NCI-H2107 treated with DMSO at 0.1 percent for 48 hours (cell line): ENCODE measurements around the gene GABRR3.
A peak's percentile ranks its signal among the peaks of the same experiment; 100 is the strongest.
"Not testable (repeated sequence)": the region's sequence is repeated elsewhere in the genome, so short reads cannot be mapped to it uniquely, and the experiment has no call there.

Experiments
- DNase-seq: peaks from one replicate; lab custom pipeline; 2025; ENCODE audit not compliant: unreplicated experiment; lab: John Stamatoyannopoulos, UW

GABRR3 gene

DNA sequence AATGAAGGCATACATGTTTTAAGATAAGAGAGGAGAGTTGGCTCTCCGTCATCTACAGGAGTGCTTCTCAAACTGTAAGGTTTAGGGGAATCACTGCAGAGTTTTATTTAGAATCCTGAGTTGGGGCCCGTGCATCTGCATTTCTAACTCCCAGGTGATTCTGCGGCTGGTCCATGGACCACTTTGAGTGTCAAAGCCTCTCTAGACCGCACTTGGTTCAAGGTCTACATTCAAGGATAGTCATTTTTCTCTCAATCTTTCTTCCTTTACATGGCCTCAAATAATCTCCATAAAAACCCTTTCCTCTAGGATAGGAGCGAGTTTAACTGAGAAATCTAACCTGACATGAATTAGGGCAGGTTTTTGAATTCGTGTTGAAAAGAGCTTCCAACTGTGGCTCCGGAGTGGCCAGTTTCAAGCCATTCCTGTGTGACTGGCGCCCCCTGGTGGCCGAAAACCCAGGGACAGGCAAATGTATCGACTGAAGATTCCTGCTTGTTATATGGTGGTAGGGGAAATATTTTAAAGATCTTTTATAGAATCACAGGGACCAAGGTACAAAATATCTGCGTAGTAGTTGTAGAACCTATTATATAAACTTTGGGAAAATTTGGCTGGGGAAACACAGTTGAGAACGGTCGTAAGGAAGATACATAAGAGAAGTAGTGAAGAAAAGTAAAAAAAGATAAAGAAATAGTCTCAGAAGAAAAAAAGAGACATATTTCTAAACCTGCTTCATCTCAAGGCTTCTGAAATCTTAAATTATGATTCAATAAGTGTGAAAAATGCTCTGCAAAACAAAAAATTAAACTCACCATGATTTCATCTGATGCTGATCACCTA lies 11.9 kb downstream of the GABRR3 start:
- DNase-seq: peak; percentile 56

DNA sequence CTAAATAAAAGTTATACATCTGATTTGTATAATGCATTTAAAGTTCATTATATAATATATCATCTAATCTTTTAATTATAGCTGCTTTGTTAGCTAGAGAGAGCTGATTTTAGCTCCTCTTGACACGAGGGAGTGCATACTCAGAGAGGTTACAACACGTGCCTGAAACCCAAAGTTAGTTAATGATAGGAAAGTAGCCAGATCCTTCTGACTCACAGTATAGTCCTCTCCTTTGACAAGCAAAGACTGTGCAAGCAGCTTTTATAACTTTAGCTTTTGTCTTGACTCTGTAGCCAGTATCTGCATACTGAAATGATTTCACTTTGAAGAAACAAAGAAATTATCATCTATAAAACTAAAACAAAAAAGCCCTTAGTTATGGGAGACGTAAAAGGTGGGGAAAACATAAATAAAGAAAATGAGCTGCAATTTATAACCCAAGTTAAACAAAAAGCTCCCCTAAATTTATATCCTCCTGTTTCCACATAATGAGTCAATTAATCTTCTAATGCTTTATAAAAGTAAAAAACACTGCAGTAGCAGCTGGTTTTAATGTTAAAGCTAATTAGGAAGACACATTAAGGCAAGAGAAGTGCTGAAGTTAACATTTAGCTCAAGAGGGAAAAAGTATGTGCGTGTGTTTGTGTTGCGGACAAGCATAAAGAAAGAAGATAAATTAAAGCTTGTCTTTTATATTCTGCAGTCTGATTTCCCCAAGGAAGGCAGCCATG lies 13.1 kb downstream of the GABRR3 start:
- no peak for DNase-seq

DNA sequence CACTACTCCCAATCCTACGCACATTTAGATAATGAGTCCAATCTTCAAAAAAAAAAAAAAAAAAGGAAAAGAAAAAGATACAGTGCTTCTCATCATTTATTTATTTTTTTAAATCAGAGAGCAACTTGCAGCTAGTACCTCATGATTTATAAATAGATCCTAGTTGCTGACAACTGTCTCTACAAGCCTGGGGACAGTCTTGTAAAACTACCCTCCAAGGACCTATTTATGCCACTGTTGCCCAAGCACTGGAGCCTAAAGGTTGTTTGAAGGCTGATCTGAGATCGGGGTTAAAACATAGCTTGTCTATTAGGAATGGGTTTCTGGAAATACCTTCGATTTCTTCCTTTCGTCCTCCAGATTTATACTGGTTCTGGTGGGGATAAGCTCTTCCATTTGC lies 14.7 kb downstream of the GABRR3 start:
- DNase-seq: no peak

- DNase-seq: no peak
These were observed 16.8 kb downstream of the GABRR3 start for GRCh38 chr3:98018301-98018700.

- no peak for DNase-seq
These were observed 20.9 kb downstream of the GABRR3 start for GRCh38 chr3:98014268-98014585.

DNA sequence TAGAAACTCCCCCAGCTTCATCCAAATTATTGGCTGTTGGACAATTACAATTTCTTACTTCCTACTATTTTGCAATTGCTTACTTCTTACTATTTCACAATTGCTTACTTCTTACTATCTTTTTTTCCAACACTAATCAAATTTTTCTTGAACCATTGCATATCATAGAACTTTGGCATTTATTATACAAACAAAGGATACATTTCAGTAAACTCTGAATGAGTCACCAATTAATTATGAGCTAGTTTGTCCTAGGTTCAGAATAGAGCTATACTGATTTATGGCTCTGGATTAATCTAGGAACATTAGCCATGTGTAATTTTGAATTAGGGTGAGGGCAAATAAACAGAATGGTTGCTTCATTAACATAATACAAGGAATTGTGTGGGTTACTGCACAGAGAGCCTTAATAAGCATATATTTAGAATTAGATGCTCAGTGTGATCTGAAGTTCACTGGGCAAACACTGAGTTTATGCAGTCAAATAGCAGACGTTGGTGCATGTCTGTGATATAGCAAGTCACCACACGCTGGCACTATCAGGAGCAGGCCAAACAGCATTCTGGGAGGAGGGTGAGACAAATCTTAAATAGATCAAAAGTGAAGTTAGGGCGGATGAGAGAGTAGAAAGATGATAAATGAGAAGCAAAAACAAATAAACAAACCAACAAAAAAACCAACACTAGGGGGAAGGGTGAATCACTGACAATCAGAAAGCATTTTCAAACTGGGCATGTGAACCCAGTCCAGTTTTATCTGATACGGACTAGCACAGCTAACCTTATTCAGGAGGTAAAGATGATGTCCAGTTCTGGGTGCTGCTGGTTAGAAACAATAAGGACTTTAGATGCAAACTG lies 21.5 kb downstream of the GABRR3 start:
- no peak for DNase-seq

GRCh38 chr3:98012979-98013378 lies 22.1 kb downstream of the GABRR3 start:
- DNase-seq: no peak

GRCh38 chr3:98010883-98011449 lies 24.1 kb downstream of the GABRR3 start:
- DNase-seq: not testable (repeated sequence)

DNA sequence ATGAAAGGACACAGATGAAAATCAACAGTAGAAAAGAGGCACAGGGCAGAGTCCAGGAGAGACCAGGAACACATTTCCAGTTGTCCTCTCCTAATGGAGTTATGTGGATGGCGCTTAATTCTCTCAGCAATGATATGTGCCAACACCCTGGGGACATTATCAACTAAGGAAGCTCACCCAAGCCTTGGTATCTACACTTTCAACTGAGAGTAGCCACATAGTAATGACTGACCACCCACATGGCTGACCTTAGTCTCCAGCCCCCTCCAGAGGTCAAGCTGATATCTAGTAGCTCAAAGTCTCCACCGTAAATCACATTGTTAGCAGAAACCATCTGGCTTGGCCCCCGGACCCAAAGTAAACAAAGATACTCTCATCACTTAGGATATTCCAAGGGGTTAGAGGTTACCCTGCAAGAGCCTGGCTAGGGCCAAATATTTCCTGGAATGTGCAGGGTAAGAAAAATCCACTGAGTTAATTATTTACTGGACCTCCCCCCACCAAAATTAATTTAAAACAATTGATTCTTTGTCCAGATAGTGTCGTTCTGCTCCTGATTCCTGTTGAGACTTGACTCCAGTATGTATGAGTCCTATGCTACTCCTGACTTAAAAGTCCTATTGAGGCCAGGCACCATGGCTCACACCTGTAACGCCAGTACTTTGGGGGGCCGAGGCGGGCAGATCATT lies 24.8 kb downstream of the GABRR3 start:
- no peak for DNase-seq

- no peak for DNase-seq
These were observed 26.3 kb downstream of the GABRR3 start for GRCh38 chr3:98008855-98009254.

GRCh38 chr3:98005438-98005837 lies 29.7 kb downstream of the GABRR3 start:
- DNase-seq: no peak

- DNase-seq: no peak
These were observed 30.4 kb downstream of the GABRR3 start for GRCh38 chr3:98004721-98005120.

DNA sequence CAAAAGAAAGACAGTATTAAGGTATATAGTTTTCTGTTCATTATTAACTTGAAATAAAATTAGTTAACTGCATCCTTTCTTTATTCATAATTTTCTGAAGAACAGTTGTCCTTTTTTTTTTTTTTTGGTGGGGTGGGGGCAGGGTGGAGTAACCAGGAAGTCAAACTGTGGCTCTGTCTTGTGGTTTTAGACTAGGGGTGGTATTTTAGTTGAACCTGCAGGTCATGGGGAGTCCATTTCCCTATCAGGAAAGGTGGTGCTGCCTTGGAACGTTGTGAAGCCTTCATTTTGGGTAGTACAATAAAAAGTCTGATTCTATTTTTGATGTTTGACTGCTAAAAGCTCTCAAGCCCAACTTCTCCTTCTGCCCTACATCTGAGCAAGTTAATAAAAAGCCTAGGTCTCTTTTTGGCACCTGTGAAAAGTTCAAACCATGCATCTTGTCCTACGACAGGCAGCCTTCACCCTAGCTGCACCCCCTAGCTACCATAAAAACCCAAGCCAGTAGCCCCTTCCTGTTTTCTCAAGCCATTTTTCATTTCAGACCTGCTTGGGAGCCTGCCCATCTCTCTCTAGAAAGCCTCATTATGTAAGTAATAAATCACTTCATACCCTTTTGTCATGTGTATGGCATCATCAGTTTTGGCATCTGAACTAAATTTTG lies 31.7 kb downstream of the GABRR3 start:
- no peak for DNase-seq

DNA sequence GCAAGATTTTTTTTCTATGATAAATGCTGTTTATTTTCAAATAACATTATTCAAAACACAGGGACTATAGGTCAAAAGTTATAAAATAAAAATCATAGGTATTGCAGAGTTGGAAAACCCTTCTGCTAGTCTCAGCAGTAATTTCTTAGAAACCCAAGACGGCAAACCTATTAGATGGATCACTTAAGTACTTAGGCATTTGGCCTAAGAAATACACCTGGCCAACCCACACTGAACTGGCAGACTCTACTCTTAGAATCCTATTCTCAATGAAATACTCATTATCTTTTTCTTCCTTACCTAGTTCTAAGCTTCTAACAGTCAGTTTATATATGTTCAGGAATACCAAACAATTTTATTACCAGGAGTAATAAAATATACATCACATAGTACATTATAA lies 32.4 kb downstream of the GABRR3 start:
- DNase-seq: no peak

GRCh38 chr3:97999994-98000393 lies 35.1 kb downstream of the GABRR3 start:
- DNase-seq: no peak

DNA sequence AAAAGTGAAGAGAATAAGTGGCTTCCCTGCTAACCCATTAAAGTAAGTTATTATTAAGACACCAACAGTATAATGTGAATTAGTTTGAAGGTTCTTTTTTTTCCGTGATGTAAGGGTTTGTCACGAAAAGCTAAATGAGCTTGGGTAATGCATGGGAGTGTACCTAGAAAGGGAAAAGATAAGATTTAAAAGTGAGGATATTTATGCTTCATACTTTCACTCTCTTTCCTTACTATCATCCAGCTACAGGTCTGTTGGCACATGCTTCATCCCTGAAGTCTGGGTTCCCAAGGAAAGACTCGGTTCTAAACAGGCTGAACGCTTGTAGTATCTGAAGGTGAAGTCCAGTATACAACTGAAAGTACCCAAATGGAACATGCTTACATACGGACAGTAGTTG lies 36.0 kb downstream of the GABRR3 start:
- DNase-seq: no peak

GRCh38 chr3:97996988-97997387 lies 38.1 kb downstream of the GABRR3 start:
- DNase-seq: no peak

DNA sequence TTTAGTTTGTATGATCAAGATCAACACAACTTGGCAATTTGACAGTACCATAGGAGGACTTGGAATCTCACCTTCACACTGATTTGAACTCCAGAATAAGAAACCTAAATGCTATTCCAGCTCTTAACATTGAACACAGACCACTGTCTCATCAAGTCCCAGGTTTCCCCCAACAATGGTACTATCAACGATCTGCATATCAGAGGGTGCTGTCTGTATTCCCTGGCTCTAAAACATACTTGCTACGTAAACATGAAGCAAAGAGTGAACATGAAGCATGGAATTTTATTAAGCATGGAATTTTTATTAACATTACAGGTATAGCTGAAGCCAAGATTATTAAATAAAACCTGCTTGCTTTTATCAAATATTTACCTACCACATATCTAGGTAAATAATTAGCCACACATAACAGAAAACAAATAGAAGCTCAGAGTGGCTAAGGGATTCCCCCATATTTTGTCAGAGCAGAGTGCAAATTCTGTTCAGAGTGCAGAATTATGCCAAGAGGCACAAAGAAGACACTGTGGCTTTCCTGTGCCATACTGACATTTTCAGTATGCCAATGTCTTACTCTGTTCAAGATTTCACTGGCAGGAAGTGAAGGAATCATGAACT lies 40.7 kb downstream of the GABRR3 start:
- DNase-seq: no peak

- no peak for DNase-seq
These were observed 41.6 kb downstream of the GABRR3 start for GRCh38 chr3:97993526-97993925.
